Caco-2 (cell line): ENCODE data around the gene RALGAPB. TPM values are rescaled to one million over a fixed set of nuclear protein-coding genes. Genes with fewer than 3 reads are reported as not detected.

Experiments used
- BruUV-seq: library from RNA; stranded (reverse); fragments of 400-500 nt; replicated peaks from 2 replicates; lab custom pipeline; 2021; lab: Mats Ljungman, UMichigan
- CTCF ChIA-PET: fragments of 300-600 bp; sonication (Branson Sonifier 250); formaldehyde crosslinking; loops from one replicate; lab custom pipeline; 2022; ENCODE audit warnings: antibody characterized with exemption; lab: Charles Lee
- POLR2A ChIA-PET: fragments of 300-600 bp; sonication (Branson Sonifier 250); formaldehyde crosslinking; loops from one replicate; lab custom pipeline; 2022; ENCODE audit warnings: antibody characterized with exemption; lab: Charles Lee
- DNase-seq, 2 experiments: peaks; one replicate each; pipeline versions ENCODE4 v3.0.0 to v3.0.0-alpha.2; 2020 to 2022
- H3K27me3 ChIP-seq: replicated peaks from 2 replicates; pipeline ENCODE4 v1.6.0; 2011; ENCODE audit warnings: low read length; ENCODE audit not compliant: control insufficient read depth, insufficient read depth
- H3K36me3 ChIP-seq: 2 replicates; pipeline ENCODE4 v1.5.1; 2011; ENCODE audit warnings: low read length; ENCODE audit not compliant: control insufficient read depth, insufficient read depth
- H3K4me1 ChIP-seq: fragments of 250-450 bp; sonication (Bioruptor Pico); 2 replicates; pipeline ENCODE4 v1.5.1; 2020; ENCODE audit warnings: mild to moderate bottlenecking
- H3K4me3 ChIP-seq: 2 replicates; pipeline ENCODE4 v1.5.1; 2011; ENCODE audit warnings: low read depth, mild to moderate bottlenecking, control low read depth, low read length
- H3K9me3 ChIP-seq: fragments of 250-450 bp; sonication (Bioruptor Pico); 2 replicates; pipeline ENCODE4 v1.5.1; 2020; ENCODE audit warnings: mild to moderate bottlenecking, moderate library complexity
- H3K27ac Mint-ChIP-seq: one replicate; pipeline ENCODE4 v1.8.0; 2022; ENCODE audit warnings: mixed read lengths; ENCODE audit not compliant: unreplicated experiment
- H3K27me3 Mint-ChIP-seq: one replicate; pipeline ENCODE4 v1.8.0; 2022; ENCODE audit warnings: mixed read lengths; ENCODE audit not compliant: insufficient read depth, unreplicated experiment
- H3K36me3 Mint-ChIP-seq: one replicate; pipeline ENCODE4 v1.8.0; 2022; ENCODE audit warnings: mild to moderate bottlenecking, mixed read lengths; ENCODE audit not compliant: insufficient read depth, unreplicated experiment
- H3K4me1 Mint-ChIP-seq: one replicate; pipeline ENCODE4 v1.8.0; 2022; ENCODE audit warnings: low read depth, mixed read lengths; ENCODE audit not compliant: unreplicated experiment
- H3K4me3 Mint-ChIP-seq: one replicate; pipeline ENCODE4 v1.8.0; 2022; ENCODE audit warnings: mild to moderate bottlenecking, moderate library complexity, mixed read lengths; ENCODE audit not compliant: unreplicated experiment
- H3K9me3 Mint-ChIP-seq: one replicate; pipeline ENCODE4 v1.8.0; 2022; ENCODE audit warnings: mixed read lengths; ENCODE audit not compliant: unreplicated experiment
- intact Hi-C: fragments of 100-400 bp; cut with micrococcal nuclease; formaldehyde crosslinking; loops from one replicate; pipeline ENCODE4 v1.10.0; 2022; ENCODE audit not compliant: unreplicated experiment
- total RNA-seq: library from RNA; stranded (reverse); gene quantifications from 2 replicates; pipeline ENCODE4 v1.2.3, GENCODE V29; 2022
- TF ChIP-seq, protein P1 (sequence below), 2 experiments: fragments of 200-600 bp in 1 of 2; IDR thresholded peaks; 1 replicate in 1 of 2; 2 replicates in 1 of 2; pipeline versions ENCODE4 v1.5.1 to v1.8.0; 2011 to 2022; ENCODE audit warnings: antibody characterized with exemption in 1 of 2, control low read depth in 1 of 2, inconsistent platforms in 1 of 2, low read depth in 1 of 2, low read length in 1 of 2, mild to moderate bottlenecking in 1 of 2, moderate library complexity in 1 of 2; ENCODE audit not compliant: insufficient read depth in 1 of 2, severe bottlenecking in 1 of 2, unreplicated experiment in 1 of 2

RALGAPB gene
- total RNA-seq, 1 experiment from 2014 or later = 69.1 TPM

DNA sequence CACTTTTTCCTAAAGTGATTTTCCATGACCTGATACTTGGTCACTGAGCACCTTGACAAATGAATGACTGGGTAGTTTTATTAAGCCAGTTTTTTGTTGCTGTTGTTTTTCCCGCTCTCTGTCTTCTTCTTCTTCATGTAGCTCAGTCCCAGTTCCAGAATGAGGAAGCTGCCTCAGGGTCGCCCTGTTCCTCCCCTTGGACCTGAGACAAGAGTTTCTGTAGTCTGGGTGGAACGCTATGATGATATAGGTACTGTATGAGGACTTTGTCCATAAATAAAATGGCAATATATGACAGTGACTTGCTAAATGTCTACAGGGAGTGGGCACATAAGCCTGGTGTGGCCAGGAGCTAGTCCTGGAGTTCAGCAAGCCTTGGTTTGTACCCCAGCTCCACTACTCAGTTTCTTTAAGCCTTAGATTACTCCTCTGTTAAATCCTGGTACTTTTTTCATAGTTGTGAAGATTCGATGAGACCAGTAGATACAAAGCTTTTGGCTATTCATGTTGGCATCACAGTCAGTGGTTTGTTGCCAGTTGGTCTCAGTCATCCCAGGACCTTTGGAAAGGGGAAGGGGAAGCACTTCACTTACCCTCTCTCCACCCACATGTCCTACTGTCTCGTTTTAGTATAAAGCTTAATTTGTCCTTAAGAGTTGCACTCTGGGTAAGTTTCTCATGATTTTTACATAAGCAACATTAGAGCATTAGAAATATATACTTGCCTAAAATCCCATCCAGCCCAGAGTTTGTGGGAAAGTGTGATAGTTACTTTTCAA is 97.3 kb downstream of the RALGAPB start:
- Mint-ChIP-seq H3K27ac (no peak overlapping the region), H3K9me3 (no peaks in the 10 kb centered on the region), H3K4me3 (no peak overlapping the region), H3K36me3 (peaks cover 53% of the 10 kb centered on the region), H3K4me1 (no peaks in the 10 kb centered on the region), H3K27me3 (no peaks in the 10 kb centered on the region)
- no peaks in the 10 kb centered on the region for H3K27me3 ChIP-seq
- TF ChIP-seq, protein P1, sequence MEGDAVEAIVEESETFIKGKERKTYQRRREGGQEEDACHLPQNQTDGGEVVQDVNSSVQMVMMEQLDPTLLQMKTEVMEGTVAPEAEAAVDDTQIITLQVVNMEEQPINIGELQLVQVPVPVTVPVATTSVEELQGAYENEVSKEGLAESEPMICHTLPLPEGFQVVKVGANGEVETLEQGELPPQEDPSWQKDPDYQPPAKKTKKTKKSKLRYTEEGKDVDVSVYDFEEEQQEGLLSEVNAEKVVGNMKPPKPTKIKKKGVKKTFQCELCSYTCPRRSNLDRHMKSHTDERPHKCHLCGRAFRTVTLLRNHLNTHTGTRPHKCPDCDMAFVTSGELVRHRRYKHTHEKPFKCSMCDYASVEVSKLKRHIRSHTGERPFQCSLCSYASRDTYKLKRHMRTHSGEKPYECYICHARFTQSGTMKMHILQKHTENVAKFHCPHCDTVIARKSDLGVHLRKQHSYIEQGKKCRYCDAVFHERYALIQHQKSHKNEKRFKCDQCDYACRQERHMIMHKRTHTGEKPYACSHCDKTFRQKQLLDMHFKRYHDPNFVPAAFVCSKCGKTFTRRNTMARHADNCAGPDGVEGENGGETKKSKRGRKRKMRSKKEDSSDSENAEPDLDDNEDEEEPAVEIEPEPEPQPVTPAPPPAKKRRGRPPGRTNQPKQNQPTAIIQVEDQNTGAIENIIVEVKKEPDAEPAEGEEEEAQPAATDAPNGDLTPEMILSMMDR (IDR thresholded peaks at IDR 0.05; ENCODE audit: insufficient read depth in 1 of 2, low read depth in 1 of 2, low read length in 1 of 2, severe bottlenecking in 1 of 2, unreplicated experiment in 1 of 2) = no peak
- no peaks in the 10 kb centered on the region for H3K4me1 ChIP-seq
- no peaks in the 10 kb centered on the region for H3K36me3 ChIP-seq
- H3K9me3 ChIP-seq = no peaks in the 10 kb centered on the region
- CTCF ChIA-PET = no interaction called here
- BruUV-seq = no TSS peak
- POLR2A ChIA-PET = no interaction called here
- intact Hi-C loops = no loop called here
- DNase-seq = no peak
- no peak overlapping the region for H3K4me3 ChIP-seq

DNA sequence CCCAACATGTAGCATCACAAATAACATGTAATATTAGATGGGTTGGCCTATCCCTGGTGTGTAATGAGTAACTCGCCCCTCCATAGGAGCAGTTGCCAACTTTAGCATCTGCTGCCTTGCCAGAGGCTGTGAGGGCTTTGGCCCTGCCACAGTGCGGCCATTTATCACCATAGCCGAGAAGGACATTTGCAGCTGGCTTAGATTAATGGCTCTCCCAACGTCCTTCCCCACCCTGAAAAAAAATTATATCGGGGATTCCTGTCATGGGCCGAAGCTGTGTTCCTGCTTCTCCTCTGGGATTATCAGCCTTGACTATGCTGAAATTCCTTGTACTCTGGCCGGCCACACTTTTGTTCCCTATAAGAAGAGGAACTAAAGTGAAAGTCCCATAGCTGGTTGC is 100.8 kb downstream of the RALGAPB start:
- Histone ChIP-seq H3K36me3 (no peaks in the 10 kb centered on the region), H3K27me3 (no peaks in the 10 kb centered on the region), H3K4me1 (no peaks in the 10 kb centered on the region), H3K9me3 (no peaks in the 10 kb centered on the region), H3K4me3 (no peak overlapping the region)
- Mint-ChIP-seq H3K4me1 (no peaks in the 10 kb centered on the region), H3K36me3 (peaks cover 57% of the 10 kb centered on the region), H3K4me3 (no peak overlapping the region), H3K9me3 (no peaks in the 10 kb centered on the region), H3K27me3 (no peaks in the 10 kb centered on the region), H3K27ac (no peak overlapping the region)
- intact Hi-C loops = no loop called here
- ChIA-PET CTCF (no interaction called here), POLR2A (no interaction called here)
- TF ChIP-seq, protein P1 (IDR thresholded peaks at IDR 0.05; ENCODE audit: insufficient read depth in 1 of 2, low read depth in 1 of 2, low read length in 1 of 2, severe bottlenecking in 1 of 2, unreplicated experiment in 1 of 2) = no peak
- no peak for DNase-seq
- BruUV-seq = no TSS peak

DNA sequence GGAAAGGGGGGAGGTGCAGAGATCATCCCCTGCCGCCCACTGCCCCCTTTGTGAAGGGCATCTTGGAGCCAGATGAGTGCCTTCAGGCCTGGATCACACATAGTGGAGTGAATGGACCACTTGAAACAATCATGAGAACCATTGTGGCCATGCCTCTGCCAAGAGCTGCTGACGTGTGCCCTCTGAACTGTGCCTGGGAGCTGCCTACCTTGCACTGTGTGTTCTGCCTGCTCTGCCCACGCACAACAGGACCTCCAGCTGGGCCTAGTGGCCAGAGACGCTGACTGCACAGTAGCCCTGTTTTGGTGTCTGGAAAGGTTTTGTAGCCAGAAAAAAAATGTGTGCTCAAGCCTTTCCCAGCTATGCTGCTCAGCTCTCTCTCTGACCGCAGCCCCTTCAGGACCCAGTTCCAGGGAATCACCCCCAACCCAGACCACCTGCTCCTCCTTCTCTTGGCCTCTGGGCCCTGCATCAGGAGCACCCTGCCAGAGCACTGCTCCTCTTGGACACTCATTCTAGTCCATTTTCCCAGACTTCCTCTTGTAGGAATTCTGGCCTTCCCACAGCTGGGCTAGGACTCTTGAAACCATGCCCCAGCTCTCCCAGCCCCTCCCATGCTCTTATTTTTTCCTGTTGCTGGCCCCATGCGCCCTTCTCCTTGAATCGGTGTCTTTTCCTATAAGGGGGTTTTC is 106.7 kb downstream of the RALGAPB start:
- no peaks in the 10 kb centered on the region for H3K36me3 ChIP-seq
- no peaks in the 10 kb centered on the region for H3K9me3 Mint-ChIP-seq
- H3K4me1 ChIP-seq = no peaks in the 10 kb centered on the region
- H3K4me1 Mint-ChIP-seq = no peaks in the 10 kb centered on the region
- BruUV-seq = no TSS peak
- ChIA-PET CTCF (interaction anchor here (0.6 kb wide), 1 partner anchor 169 kb away, joined by 3 read pairs; the partner anchor contains the start of gene ACTR5), POLR2A (no interaction called here)
- DNase-seq = no peak
- H3K27me3 Mint-ChIP-seq = no peaks in the 10 kb centered on the region
- TF ChIP-seq, protein P1 (IDR thresholded peaks at IDR 0.05; ENCODE audit: insufficient read depth in 1 of 2, low read depth in 1 of 2, low read length in 1 of 2, severe bottlenecking in 1 of 2, unreplicated experiment in 1 of 2) = no peak
- H3K27me3 ChIP-seq = peaks cover 1% of the 10 kb centered on the region; the same call in 1 of the 2 replicates
- peaks cover 31% of the 10 kb centered on the region for H3K36me3 Mint-ChIP-seq
- no peaks in the 10 kb centered on the region for H3K9me3 ChIP-seq
- intact Hi-C loops = no loop called here
- no peak overlapping the region for H3K27ac Mint-ChIP-seq
- H3K4me3 Mint-ChIP-seq = no peak overlapping the region
- no peak overlapping the region for H3K4me3 ChIP-seq
